Loucy (cell line): ENCODE data around the gene UNC80.

ENCODE experiments used
- H2AFZ ChIP-seq: fragments of 200-600 bp; sonication (generic); 2 replicates; pipeline ENCODE4 v1.6.0; 2016; ENCODE audit warnings: antibody characterized with exemption, mild to moderate bottlenecking, low read length, moderate library complexity
- H3F3A ChIP-seq: fragments of 200-600 bp; 2 replicates; pipeline ENCODE4 v1.6.0; 2016; ENCODE audit warnings: antibody characterized with exemption, low read depth, mild to moderate bottlenecking
- H3K27me3 ChIP-seq: fragments of 200-600 bp; sonication (generic); 2 replicates; pipeline ENCODE4 v1.6.1; 2014; ENCODE audit warnings: low read length, mild to moderate bottlenecking; ENCODE audit not compliant: insufficient read depth, poor library complexity, severe bottlenecking
- H3K36me3 ChIP-seq: fragments of 200-600 bp; sonication (generic); 2 replicates; pipeline ENCODE4 v1.6.1; 2016; ENCODE audit warnings: low read length; ENCODE audit not compliant: insufficient read depth
- H3K4me1 ChIP-seq: fragments of 200-600 bp; sonication (generic); 2 replicates; pipeline ENCODE4 v1.5.1; 2014; ENCODE audit warnings: low read length, mild to moderate bottlenecking; ENCODE audit not compliant: insufficient read depth, poor library complexity, severe bottlenecking
- H3K4me2 ChIP-seq: fragments of 200-600 bp; sonication (generic); 2 replicates; pipeline ENCODE4 v1.6.0; 2014; ENCODE audit warnings: antibody characterized with exemption, low read length, low read depth, mild to moderate bottlenecking; ENCODE audit not compliant: poor library complexity, severe bottlenecking
- H3K4me3 ChIP-seq: fragments of 200-600 bp; sonication (generic); 2 replicates; pipeline ENCODE4 v1.5.1; 2014; ENCODE audit warnings: low read length, mild to moderate bottlenecking, mixed read lengths; ENCODE audit not compliant: poor library complexity, severe bottlenecking
- H3K79me2 ChIP-seq: fragments of 200-600 bp; sonication (generic); 2 replicates; pipeline ENCODE4 v1.6.1; 2014; ENCODE audit warnings: low read length; ENCODE audit not compliant: insufficient read depth
- H3K9ac ChIP-seq: fragments of 200-600 bp; sonication (generic); 2 replicates; pipeline ENCODE4 v1.6.0; 2014; ENCODE audit warnings: mild to moderate bottlenecking, low read depth, low read length, moderate library complexity; ENCODE audit not compliant: poor library complexity, severe bottlenecking
- H3K9me2 ChIP-seq: fragments of 200-600 bp; sonication (generic); replicated peaks from 2 replicates; pipeline ENCODE4 v1.6.1; 2016; ENCODE audit warnings: low read depth, low read length, mixed read lengths
- H3K9me3 ChIP-seq: fragments of 200-600 bp; sonication (generic); 2 replicates; pipeline ENCODE4 v1.6.1; 2014; ENCODE audit warnings: mild to moderate bottlenecking, antibody characterized with exemption, low read length, low read depth; ENCODE audit not compliant: insufficient read depth
- H4K20me1 ChIP-seq: fragments of 200-600 bp; sonication (generic); 2 replicates; pipeline ENCODE4 v1.6.0; 2014; ENCODE audit warnings: antibody characterized with exemption, low read length, mild to moderate bottlenecking; ENCODE audit not compliant: insufficient read depth, poor library complexity, severe bottlenecking
- CTCF ChIP-seq: fragments of 200-600 bp; sonication (generic); conservative IDR thresholded peaks from 2 replicates; pipeline ENCODE4 v1.5.1; 2014; ENCODE audit warnings: mild to moderate bottlenecking, antibody characterized with exemption, low read length
- EZH2phosphoT487 ChIP-seq: fragments of 200-600 bp; IDR thresholded peaks from 2 replicates; pipeline ENCODE4 v1.6.1; 2018; ENCODE audit warnings: antibody characterized with exemption, mild to moderate bottlenecking, moderate library complexity, borderline replicate concordance

The UNC80 gene

GRCh38 chr2:210035679-210036078, 264.0 kb downstream of the UNC80 start:
- Histone ChIP-seq H3K27me3 (no peaks in the 10 kb centered on the region), H4K20me1 (no peaks in the 10 kb centered on the region), H3K9ac (no peak overlapping the region), H3K79me2 (no peaks in the 10 kb centered on the region), H3K4me1 (no peaks in the 10 kb centered on the region), H3K9me3 (no peaks in the 10 kb centered on the region), H2AFZ (no peak overlapping the region), H3F3A (no peaks in the 10 kb centered on the region), H3K36me3 (no peaks in the 10 kb centered on the region), H3K4me3 (no peak overlapping the region), H3K4me2 (no peak overlapping the region), H3K9me2 (no peaks in the 10 kb centered on the region)
- TF ChIP-seq CTCF (no peak), EZH2phosphoT487 (no peak)

- Histone ChIP-seq H3K4me1 (no peaks in the 10 kb centered on the region), H3K4me3 (no peak overlapping the region), H3K36me3 (no peaks in the 10 kb centered on the region), H3K9me2 (no peaks in the 10 kb centered on the region), H3K9me3 (no peaks in the 10 kb centered on the region), H3K79me2 (no peaks in the 10 kb centered on the region), H2AFZ (no peak overlapping the region), H3F3A (no peaks in the 10 kb centered on the region), H4K20me1 (no peaks in the 10 kb centered on the region), H3K9ac (no peak overlapping the region), H3K27me3 (no peaks in the 10 kb centered on the region), H3K4me2 (no peak overlapping the region)
- TF ChIP-seq EZH2phosphoT487, result no peak
- TF ChIP-seq CTCF, result no peak
Measured at GRCh38 chr2:210038078-210038477, 266.4 kb downstream of the UNC80 start.

- Histone ChIP-seq H3K4me2 (no peak overlapping the region), H2AFZ (no peak overlapping the region), H3K27me3 (no peaks in the 10 kb centered on the region), H3K4me1 (no peaks in the 10 kb centered on the region), H3K9ac (no peak overlapping the region), H3K9me3 (no peaks in the 10 kb centered on the region), H3K9me2 (no peaks in the 10 kb centered on the region), H3K36me3 (no peaks in the 10 kb centered on the region), H3F3A (no peaks in the 10 kb centered on the region), H3K79me2 (no peaks in the 10 kb centered on the region), H4K20me1 (no peaks in the 10 kb centered on the region), H3K4me3 (no peak overlapping the region)
- TF ChIP-seq CTCF, result no peak
- no peak for TF ChIP-seq EZH2phosphoT487
Measured at GRCh38 chr2:210046851-210047500, 275.3 kb downstream of the UNC80 start.
